Measurements from ENCODE around the gene STXBP5.

STXBP5 gene

DNA sequence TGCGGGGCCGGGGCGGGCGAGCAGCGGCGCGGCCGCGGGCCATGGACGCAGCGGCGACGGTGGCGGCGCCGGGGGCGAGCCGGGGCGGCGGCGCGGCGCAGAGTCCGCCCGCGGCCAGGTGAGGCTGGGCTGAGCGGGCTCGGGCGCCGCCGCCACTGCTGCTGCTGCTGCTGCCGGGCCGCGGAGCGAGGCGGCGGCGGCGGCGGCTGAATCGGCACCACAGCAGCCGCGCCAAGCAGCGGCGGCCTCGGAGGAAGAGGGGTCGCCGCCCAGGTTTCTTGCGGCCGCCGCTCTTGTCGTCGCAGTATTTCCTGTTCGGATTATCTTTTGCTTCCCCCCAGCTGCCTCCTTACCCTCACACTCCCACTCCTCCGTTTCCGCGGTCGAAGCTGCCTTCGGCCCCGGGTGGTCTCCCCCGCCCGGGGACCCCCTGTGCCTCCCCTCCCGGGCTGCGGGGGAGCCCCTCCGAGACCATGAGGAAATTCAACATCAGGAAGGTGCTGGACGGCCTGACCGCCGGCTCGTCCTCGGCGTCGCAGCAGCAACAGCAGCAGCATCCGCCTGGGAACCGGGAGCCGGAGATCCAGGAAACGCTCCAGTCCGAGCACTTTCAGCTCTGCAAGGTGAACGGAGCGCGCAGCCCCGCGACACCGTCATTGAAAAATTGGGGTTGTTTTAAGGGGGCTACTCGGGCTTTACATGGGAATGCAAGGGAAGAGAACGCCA, at the start of gene STXBP5:
TSS of gene STXBP5 (plus strand) at position 358 of the 726 bp plus-strand sequence. CDS start at position 474, 116 bp downstream.
- TF ChIP-seq, protein P1, sequence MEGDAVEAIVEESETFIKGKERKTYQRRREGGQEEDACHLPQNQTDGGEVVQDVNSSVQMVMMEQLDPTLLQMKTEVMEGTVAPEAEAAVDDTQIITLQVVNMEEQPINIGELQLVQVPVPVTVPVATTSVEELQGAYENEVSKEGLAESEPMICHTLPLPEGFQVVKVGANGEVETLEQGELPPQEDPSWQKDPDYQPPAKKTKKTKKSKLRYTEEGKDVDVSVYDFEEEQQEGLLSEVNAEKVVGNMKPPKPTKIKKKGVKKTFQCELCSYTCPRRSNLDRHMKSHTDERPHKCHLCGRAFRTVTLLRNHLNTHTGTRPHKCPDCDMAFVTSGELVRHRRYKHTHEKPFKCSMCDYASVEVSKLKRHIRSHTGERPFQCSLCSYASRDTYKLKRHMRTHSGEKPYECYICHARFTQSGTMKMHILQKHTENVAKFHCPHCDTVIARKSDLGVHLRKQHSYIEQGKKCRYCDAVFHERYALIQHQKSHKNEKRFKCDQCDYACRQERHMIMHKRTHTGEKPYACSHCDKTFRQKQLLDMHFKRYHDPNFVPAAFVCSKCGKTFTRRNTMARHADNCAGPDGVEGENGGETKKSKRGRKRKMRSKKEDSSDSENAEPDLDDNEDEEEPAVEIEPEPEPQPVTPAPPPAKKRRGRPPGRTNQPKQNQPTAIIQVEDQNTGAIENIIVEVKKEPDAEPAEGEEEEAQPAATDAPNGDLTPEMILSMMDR (IDR thresholded peaks at IDR 0.05; ENCODE audit: insufficient read depth, low read depth, low read length, missing control alignments): no peak
- peak; percentile 56 for DNase-seq (ENCODE audit: low read depth)
- H3K4me3 ChIP-seq (ENCODE audit: low read length): peak within 1 kb of the TSS; percentile 88

DNA sequence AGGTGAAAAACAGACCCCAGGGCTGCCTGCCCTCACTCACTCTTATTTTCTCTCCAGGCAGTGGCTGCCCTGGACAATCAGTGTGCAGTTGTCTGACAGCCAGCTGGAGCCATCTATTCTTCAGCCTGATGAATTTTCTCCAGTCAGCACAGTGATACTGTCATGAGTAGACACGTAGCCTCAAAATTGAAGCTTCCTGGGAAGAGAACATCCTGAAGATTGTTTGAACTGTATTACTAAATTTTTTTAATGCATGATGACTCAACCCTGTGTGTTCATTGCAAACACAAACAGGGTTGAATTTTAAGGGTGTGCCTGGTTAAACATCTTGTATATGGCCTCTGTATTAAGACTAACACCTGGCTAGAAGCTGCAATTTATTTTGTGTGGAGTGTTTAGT, 49.8 kb upstream of the STXBP5 start:
- H3K4me3 ChIP-seq (ENCODE audit: low read length): no peak overlapping the region
- TF ChIP-seq, protein P1 (IDR thresholded peaks at IDR 0.05; ENCODE audit: insufficient read depth, low read depth, low read length, missing control alignments): no peak
- DNase-seq (ENCODE audit: low read depth): peak; percentile 92

DNA sequence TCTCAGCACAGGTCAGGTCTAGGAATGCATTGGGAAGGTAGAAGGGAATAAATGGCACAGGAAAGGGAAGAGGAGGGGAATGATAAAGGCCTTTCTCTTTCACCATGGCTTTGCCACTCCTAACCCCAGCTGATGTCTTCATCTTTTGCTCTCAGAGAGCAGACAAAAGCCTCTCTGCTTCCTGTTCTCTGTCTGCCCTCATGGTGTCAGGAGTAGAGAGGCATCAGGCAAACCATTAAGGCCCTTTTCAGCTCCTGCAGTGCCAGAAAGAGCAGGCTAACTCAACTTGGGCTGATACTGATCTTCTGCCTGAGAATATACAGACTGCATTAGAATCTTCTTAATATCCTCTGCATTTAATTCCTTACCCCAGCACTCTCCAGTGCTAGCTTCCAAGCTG, 48.0 kb upstream of the STXBP5 start:
- TF ChIP-seq, protein P1 (IDR thresholded peaks at IDR 0.05; ENCODE audit: insufficient read depth, low read depth, low read length, missing control alignments): no peak
- no peak for DNase-seq (ENCODE audit: low read depth)

DNA sequence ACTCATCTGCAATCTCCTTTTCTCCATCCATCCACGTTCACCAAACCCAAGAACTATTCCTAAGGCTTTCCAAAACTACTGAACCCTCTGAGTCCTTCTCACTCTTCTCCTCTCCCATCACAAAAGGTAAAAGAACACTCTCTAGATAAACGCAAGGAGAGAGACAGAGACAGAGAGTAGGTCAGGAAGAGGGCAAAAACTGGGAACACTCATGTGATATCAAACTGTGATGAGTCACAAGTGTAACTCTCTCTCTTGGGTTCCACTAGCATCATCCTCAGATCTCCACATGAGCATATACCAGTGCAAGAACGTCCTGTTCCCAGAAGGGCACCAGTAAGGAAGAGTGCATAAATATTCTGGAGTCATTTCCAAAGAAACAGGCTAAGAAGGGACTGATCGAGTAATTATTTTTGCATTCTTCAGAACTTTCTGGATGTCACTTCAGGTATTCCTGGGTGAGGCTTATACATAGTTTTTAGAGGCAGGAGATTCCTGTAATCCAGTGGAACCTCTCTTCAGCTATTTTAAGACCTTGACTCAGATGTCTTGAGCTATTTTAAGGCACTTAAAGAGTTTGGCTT, 47.3 kb upstream of the STXBP5 start:
- TF ChIP-seq, protein P1 (IDR thresholded peaks at IDR 0.05; ENCODE audit: insufficient read depth, low read depth, low read length, missing control alignments): no peak

More for the DNA sequence above, 48.0 kb upstream of the STXBP5 start:
- no peak overlapping the region for H3K4me3 ChIP-seq (ENCODE audit: low read length)

DNA sequence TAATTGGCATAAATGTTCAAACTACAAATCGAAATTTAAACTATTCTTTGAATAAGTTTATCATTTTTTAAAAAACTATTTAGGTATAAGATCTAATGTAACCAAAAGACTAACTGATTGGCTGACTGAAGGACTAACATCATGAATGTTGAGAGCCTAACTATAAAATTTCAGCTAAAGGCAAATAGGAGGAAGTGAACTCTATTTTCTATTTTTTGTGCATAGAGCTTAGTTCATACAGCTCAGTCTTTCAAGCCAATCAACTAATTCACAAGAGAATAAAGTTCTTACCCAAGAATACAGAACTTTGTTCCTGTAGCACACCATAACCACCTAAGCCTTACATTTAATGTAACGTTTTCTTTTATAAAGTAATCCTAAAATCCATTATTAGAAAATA, 46.3 kb upstream of the STXBP5 start:
- TF ChIP-seq, protein P1 (IDR thresholded peaks at IDR 0.05; ENCODE audit: insufficient read depth, low read depth, low read length, missing control alignments): no peak
- H3K4me3 ChIP-seq (ENCODE audit: low read length): no peak overlapping the region
- DNase-seq (ENCODE audit: low read depth): no peak

More for the DNA sequence above, 47.3 kb upstream of the STXBP5 start:
- DNase-seq (ENCODE audit: low read depth): peak; percentile 35
- no peak overlapping the region for H3K4me3 ChIP-seq (ENCODE audit: low read length)

DNA sequence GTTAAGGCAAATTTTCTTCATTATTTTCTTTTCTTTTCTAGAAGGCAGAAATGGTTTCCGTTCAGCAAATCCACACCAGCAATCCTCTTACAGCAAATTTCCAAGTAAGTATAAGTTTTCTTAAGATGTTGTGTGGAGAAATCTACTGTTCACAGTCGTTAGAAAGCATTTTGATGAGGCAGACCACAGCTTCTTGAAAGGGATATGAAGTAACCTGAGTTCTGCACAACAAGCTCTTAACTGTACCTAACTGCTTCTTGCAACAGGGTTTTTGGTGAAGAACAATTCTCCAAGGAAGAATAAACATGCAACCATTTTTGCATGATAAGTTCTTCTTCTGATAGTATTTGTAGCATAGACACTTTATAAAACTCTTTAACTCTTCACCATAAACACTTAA, 45.3 kb upstream of the STXBP5 start:
- TF ChIP-seq, protein P1 (IDR thresholded peaks at IDR 0.05; ENCODE audit: insufficient read depth, low read depth, low read length, missing control alignments): no peak
- DNase-seq (ENCODE audit: low read depth): no peak

More for the DNA sequence above, 45.3 kb upstream of the STXBP5 start:
- H3K4me3 ChIP-seq (ENCODE audit: low read length): no peak overlapping the region
